HCT116 (cell line): Measurements from ENCODE around the gene SPEF1.

Source experiments
- ATF3 ChIP-seq: IDR thresholded peaks from 2 replicates; pipeline ENCODE4 v1.6.1; 2012
- CEBPB ChIP-seq: IDR thresholded peaks from 2 replicates; pipeline ENCODE4 v1.6.1; 2012; ENCODE audit warnings: low read depth
- CTCF ChIP-seq, 3 experiments: fragments of 200-600 bp in 1 of 3; sonication (generic) in 1 of 3; IDR thresholded peaks in 2 of 3; conservative IDR thresholded peaks in 1 of 3; 2 replicates each; pipeline ENCODE4 v1.5.1; 2012 to 2017; ENCODE audit warnings: low read depth in 2 of 3, low read length in 2 of 3, antibody characterized with exemption in 1 of 3, borderline replicate concordance in 1 of 3, control low read depth in 1 of 3, mild to moderate bottlenecking in 1 of 3, mixed read lengths in 1 of 3, mixed run types in 1 of 3, moderate library complexity in 1 of 3; ENCODE audit not compliant: insufficient read depth in 1 of 3
- EZH2 ChIP-seq: fragments of 200-600 bp; sonication (generic); IDR thresholded peaks from 2 replicates; pipeline ENCODE4 v1.6.1; 2017; ENCODE audit warnings: antibody characterized with exemption, mixed run types
- POLR2A ChIP-seq: IDR thresholded peaks from 2 replicates; pipeline ENCODE4 v1.7.0; 2011; ENCODE audit warnings: borderline replicate concordance; ENCODE audit not compliant: insufficient read depth, insufficient read length; ENCODE audit errors: extremely low read depth
- POLR2AphosphoS5 ChIP-seq: IDR thresholded peaks from 2 replicates; pipeline ENCODE4 v1.6.1; 2011; ENCODE audit warnings: mild to moderate bottlenecking, low read depth, low read length, moderate library complexity
- REST ChIP-seq: IDR thresholded peaks from 2 replicates; pipeline ENCODE4 v1.6.1; 2012; ENCODE audit warnings: low read depth
- SP1 ChIP-seq: IDR thresholded peaks from 2 replicates; pipeline ENCODE4 v1.6.1; 2012; ENCODE audit warnings: low read depth
- ZNF274 ChIP-seq: fragments of 200-500 bp; sonication (Bioruptor generic); IDR thresholded peaks from 2 replicates; pipeline ENCODE4 v1.6.1; 2014; ENCODE audit warnings: mild to moderate bottlenecking, low read depth, low read length, inconsistent platforms

GRCh38 chr20:3735768-3736167 is 45.5 kb downstream of the SPEF1 start:
- TF ChIP-seq SP1 (no peak), POLR2AphosphoS5 (no peak), CEBPB (no peak), CTCF (IDR thresholded peaks at IDR 0.05 in 2 of 3, conservative IDR thresholded peaks at IDR 0.05 in 1 of 3; ENCODE audit: borderline replicate concordance in 1 of 3, insufficient read depth in 1 of 3, low read depth in 2 of 3, low read length in 2 of 3) (no peak), ZNF274 (no peak), POLR2A (no peak), REST (no peak), EZH2 (no peak), ATF3 (no peak)
